Astrocyte (in vitro differentiated cells and primary cell): Measurements from ENCODE around the gene PTPN13.

Experiments
- CTCF ChIP-seq: IDR thresholded peaks from 2 replicates; pipeline ENCODE4 v1.5.1; 2011; ENCODE audit warnings: low read depth, mild to moderate bottlenecking, inconsistent platforms, low read length, moderate library complexity; ENCODE audit not compliant: insufficient read depth
- EZH2 ChIP-seq: IDR thresholded peaks from 2 replicates; pipeline ENCODE4 v1.6.1; 2012; ENCODE audit warnings: mild to moderate bottlenecking, low read length, inconsistent platforms; ENCODE audit not compliant: insufficient read depth

GRCh38 chr4:86594559-86595425 lies 677 bp downstream of the PTPN13 start:
- peak; percentile 9 for TF ChIP-seq CTCF
- no peak for TF ChIP-seq EZH2
